HG02852 (cell line): ENCODE measurements around the gene DPEP3.
A peak's percentile ranks its signal among the peaks of the same experiment; 100 is the strongest.

Experiments used
- ATAC-seq: cut with Tn5 transposase; IDR thresholded peaks from one replicate; pipeline ENCODE4 v1.9.1; 2021; ENCODE audit warnings: mild to moderate bottlenecking, moderate library complexity; ENCODE audit not compliant: unreplicated experiment

DPEP3 gene

DNA sequence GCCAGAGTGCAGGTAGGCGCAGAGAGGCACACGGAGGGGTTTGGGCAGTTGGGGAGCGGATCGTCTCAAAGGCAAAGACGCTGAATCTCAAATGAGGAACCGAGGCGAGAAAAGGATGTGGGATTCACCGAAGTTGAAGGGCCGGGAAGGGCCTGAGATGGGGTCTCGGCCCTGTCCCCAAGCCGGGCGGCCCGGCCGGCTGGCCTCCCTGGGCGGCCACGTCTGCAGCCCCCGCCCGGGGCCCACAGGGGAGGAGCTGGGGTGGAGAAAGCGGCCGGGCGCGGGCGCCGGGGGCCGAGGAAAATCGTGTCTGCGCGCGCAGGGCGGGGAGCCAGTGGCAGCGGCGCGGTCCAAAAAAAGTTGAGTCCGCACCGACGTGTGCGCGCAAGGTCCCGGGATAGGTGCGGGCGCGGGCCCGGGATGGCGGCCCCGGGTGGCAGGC lies 12.3 kb downstream of the DPEP3 start:
- ATAC-seq: peak; percentile 26

DNA sequence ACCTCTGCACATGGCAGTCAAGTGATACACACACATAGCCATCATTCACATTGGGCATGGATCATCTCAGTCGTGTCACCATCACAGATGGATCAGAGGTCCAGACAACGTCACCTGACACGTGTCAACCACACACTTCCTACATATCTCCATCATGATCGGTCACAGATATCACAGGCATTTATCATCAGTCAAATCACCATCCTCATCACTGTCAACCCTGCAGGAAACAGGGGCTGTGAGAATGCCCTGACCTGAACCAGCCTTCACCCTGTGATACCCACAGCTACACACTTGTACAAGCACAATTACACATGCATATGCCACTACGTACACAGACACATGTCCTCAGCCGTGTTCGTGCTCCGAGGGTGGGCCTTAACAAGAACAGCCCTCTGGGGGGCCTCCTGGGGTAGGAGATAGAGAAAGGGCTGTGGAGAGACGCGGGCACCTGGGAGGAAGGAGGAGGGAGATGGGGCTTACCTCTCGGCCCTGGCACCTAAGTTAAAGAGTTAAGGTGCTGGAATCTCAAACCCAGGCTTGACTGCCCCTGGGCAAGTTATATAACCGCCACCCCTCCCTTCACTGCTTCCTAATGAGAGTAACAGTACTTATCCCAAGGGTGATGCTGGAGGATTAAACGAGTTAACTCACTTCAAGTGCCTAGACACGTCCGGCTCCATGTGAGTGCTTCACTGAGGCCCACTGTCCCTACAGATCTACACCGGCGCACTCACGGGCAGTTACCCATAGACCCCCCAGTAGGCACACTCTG lies 12.9 kb downstream of the DPEP3 start:
- ATAC-seq: no peak

DNA sequence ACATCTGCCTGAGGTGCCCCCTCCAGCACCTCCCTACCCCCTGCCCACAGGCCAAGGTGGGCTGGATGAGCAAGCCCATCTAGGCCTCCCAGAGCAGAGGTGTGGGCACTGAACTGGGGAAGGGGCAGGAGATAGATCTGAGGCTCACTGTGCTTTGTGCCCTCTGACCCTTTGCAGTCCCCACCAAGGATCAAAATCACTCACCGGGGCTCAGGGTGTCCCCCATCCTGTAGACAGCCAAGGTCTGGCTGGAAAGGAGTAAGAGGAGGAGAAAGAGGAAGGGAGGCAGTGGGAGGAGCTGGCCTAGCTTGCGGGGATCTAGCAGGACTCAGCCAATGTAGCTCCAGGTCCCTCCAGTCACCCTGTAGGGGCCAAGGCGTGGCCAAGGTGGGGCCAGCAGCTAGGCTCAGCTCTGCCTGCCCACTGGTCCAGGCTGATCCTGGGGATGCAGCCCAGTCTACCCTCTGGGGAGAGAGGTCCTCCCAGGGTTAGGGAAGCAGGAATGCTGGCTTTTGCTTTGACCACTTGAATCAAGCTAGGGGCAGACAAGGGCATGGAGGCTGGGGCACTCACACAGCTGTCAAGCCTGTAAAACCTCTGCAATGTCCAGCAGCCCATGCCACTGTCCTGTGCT lies 13.6 kb downstream of the DPEP3 start:
- ATAC-seq: no peak

DNA sequence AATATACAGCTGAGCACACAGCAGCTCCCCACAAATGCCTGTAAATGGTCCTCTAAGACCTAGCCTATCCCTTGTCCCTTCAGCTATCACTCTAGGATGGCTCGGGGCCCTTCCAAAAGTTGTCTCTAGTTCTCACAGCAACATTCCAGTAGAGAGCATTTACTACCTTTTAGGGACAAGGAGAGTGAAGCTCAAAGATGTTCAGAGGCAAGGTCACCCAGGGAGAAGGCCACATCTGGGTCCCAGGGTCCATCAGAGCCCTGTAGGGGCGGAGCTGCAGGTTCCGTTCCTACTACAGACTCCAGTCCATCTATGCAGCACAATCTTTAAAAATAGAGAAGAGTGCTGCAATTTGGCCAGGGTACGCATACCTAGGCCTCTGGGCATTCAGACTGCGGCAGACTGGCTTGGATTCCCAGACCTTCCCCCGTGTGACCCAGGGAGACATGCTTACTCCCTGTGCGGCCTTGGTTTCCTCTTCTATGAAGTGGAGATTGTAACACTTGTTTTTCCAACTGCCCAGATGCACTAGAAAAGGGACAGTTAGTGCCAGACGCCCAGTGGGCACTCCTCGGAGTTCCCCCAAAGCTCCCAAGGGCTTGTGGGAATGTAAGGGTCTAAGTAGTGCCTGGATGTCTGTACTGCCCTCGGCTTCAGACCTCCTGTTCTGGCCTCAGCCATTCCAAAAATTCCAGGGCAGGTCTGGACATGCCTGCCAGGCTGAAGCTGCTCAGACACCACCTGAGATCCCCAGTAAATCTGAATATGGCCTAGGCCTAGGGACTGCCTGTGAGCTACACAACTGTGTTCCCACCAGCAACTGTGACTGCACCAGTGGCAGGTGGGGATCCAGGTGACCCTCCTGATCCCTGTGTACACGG lies 14.4 kb downstream of the DPEP3 start:
- no peak for ATAC-seq

DNA sequence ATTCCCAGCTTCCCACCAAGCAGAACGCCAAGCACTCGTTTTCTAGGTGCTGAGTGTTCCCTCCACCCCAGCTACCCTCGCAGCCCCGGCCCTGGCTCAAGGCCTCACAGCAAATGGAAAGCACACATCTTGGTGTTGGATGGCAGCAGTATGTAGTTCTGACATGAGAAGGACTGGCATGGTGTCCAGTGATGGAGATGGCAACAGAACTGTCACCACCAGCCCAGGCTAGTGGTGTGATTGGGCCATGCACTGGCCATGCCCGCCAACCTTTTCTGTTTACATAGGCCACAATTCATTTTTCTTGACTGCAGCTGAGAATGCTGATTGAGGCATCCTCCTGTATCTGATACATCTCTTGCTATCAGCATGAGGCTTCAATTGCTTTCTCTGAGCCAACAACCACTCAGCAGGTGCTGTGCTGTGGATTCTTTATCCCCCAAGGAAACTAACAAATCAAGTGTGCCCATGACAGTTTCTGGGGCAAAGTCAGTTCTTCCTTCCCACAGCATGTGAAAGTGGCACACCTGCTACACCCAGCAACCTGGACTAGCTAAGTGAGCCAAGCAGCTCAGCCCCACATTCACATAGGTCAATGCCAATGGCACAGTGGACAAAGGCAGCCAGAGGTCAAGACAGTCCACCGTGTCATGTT lies 15.7 kb downstream of the DPEP3 start:
- ATAC-seq: no peak

DNA sequence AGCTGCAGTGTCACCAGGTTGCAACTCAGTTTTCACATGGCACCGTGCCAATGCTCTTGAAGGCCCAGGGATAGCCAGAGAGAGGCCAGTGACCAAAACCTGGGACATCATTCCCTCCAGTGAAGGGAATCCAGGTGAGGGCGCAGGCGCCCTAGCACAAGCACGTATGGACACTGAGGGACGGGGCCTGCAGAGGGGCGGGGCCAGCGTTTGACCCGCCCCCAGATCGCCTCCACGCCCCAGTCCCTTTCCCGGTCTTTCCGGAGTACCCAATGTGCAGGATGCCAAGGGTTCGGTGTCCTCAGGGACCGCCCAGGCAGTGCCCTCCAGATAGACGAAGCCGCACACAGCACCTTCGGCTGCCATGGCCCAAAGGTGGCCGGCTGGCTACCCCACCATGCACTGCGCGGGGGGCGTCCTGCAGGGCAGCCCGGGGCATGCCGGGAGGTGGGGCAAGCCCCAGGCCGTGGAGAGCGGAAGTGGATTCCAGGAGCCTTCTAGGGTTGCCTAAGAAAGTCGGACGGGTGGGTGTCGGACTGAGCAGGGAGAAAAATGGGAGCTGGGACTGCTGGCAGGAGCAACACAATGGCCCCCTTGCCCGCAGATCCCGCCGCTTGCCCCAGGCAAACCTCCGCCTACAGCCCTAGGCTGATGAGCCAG lies 16.5 kb downstream of the DPEP3 start:
- ATAC-seq: no peak

DNA sequence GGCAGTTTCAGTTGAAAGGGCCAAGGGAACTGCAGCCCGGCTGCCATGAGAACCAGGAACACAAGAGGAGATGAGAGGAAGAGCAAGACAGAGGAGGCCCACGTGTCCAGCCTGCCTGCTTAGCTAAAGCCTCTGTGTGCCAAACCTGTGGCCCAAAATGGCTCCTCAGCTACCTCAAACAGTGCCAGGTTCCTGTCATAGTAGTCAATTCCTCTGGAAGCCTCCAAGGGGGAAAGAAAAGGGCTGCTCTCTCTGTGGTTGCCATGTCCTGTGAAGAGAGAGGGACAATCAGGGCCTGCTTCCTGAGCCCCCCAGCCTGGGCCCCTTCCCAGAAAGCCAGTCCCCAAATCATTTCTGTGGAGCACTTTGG lies 17.0 kb downstream of the DPEP3 start:
- ATAC-seq: no peak

DNA sequence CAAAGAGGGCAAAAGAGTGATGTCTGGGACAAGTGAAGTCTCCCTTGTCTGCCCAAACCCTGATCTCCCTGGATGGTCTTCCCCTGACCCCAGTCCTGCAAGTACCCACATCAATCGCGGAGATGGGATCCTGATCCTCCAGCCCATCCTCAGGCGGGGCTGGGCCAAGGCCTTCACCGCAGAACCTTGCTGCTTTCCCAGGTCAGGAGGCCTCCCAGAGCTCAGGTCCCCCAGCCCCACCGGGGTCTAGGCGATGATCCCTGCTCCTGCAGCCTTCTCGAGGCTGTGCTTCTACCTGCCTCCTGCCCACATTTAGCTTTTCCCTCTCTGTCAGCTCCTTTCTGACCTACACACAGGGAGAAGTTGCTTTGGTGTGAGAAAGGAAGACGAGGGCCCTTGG lies 18.2 kb downstream of the DPEP3 start:
- ATAC-seq: no peak

DNA sequence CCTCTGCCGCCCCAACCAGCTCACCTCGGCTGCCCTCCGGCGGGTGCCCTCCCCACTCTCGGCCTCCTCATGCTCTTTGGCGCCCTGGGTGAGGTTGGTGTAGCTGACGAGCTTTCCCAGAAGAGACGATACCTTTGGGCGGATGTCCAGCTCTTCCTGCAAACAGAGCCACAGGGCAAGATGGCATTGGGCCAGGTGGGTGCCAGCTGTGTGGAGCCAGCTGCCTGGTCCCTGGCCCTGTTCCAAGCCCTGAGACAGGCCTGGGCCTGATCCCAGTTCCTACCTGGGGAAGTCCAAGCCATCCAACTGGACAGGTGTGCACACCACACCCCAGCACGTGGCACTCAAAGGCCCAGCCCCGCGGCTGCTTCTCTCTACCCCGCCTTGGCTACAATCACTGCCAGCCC lies 18.7 kb downstream of the DPEP3 start:
- no peak for ATAC-seq

DNA sequence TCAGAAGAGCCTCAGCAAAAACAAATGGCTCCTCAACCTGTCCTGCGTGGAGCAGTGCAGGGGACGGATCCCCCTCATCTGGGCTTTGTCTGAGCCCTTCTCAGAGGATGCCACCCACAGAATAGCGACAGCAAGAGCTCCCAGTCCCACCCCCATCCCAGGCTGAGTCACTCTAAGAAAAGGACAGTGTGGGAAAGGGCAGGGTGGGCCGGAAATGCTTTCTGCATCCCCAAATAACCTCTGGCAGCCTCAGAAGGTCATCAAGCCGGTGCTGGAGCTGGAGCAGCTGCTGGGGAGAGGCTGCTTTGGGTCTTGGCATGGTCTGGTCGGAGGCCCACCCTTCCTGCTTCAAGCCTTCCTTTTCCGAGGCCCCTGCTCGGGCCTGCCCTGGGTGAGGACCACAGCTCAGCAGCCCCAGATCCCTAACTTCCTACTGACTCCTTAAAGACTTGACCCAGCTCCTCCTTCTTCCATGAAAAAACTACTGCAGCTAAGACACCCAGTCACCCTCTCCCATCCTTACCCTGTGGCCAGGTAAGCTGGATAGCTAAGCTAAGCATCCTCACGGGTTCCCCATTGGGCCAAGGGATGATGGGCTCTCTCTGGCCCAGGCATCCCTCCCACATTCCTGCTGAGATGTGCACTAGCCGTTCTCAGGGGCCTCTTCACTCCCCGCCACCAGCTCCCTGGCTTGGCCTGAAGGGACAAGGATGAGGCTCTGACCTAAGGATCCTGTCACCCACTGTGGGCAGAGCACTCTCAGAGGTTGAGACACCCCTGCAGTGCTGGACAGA lies 20.6 kb downstream of the DPEP3 start:
- no peak for ATAC-seq

DNA sequence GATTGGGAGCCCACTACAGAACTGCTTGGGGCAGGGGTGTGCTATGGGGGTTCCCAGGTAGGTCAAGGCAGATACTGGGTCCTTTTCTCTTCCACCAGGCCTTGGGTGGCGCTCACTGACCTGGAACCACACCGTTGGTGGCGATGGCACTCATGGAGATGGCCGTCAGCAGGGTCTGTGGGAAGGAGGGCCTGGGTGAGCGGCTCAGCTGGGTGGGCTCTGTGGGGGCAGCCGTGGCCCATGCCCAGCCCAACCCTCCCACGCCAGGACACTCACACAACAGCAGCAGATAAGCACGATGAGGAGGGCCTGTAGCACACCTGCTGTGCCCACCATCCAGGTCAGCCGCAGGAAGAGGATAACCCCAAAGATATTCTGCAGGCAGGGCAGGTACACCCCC lies 22.7 kb downstream of the DPEP3 start:
- ATAC-seq: no peak

DNA sequence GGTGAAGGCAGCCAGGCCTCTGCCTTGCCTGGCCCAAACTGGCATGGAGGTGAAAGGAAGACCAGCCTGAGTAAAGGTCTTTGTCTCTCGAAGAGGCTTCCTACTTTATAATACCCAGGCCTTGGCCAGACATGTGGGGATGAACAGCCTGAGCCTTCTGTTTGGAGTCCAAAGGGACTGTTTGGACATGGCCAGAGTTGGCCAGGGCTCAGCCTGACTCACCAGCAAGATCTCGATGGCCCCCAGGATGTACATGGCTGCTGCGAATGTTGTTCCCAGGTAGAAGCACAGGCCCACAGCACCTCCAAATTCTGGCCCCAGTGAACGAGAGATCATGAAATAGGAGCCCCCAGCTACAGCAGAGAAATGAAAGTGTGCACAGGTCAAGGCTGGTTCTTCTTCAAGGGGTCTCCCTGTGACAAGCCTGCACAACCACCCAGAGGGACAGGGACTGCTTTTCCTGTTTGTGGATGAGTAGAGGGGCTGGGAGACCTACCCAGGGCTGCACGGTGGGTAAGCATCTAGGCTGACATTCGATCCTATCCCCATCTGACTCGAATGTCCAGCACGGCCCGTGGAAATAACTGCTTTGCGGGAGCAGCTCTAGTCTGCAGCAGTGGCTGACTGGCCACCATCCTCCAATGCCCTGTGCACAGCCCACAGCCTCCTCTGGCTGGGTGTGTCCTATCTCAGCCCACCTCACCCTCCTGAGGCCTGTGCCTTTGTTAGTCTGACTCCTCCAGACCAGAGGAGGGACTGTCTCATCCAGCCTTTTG lies 25.7 kb downstream of the DPEP3 start:
- ATAC-seq: no peak

DNA sequence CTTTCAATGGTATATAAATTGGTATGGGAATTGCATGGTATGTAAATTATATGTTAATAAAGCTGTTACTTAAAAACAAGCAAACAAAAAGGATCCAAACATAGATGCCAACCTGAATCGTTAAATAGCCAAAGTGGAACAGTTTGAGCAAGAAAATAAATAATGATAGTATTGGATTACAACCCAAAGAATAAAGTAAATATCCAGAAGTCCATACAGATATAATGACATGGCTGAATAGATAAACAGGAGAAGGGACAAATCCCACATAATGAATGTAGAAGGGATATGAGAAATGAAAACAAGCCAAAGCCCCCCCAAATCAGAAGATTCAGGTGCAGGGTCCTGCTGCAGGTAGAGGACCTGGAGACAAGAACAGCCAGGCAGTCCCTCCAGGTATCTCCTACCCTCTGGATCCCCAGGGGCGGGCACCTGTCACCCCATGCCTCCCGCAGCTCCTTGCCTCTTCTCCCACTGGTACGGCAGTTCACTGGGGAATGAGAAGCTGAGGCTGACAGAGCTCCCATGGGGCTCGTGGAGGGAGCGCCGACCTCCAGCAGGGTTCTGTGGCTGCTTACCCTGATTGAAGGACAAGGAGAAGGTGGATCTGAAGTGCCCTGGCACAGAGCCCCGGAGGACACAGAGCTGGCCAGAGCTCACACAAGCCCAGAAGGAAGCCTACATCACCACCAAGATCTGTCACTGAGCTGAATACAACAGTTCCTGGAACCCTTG lies 26.5 kb downstream of the DPEP3 start:
- no peak for ATAC-seq

DNA sequence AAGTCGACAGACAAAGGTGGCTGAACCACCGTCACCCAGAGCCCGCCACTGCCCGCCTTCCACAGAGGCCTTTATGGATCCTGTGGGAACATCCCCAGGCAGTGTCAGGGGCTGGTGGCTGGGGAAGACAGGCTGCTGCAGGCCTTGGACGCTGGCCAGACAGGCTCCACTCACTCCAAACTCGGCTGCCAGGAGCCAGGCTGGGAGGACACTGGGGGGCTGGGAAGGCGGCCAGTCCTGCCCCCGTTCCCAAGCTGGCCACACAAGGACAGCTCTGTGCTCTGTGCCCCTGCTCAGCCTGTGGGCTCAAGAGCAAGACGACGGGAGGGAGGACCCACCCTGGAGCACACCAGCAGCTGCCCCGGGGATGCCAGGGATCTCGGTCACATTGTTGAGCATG lies 28.8 kb downstream of the DPEP3 start:
- ATAC-seq: no peak

DNA sequence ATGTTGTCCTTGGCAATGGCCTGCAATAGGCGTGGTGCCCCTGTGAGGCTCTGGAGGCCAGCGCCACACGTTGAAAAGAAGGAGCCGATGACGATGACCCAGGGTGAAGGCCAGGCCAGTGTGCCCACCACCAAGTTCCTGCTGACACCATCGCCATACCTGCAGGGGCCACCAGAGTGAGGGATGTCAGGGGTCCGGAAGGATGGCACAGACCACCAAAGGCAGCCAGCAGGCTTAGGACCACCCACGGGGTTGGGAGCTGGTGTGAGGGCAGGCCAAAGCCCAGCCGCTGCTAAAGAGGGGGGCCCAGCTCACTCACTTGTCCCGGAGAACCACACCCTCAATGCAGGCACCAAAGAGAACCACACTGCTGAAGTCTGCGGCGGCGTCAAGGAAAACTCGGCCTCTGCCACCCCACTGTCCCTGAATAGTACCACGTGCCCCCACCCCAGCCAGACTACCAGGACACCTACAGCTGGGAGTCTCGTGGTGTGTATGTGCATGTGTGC lies 29.9 kb downstream of the DPEP3 start:
- ATAC-seq: no peak

DNA sequence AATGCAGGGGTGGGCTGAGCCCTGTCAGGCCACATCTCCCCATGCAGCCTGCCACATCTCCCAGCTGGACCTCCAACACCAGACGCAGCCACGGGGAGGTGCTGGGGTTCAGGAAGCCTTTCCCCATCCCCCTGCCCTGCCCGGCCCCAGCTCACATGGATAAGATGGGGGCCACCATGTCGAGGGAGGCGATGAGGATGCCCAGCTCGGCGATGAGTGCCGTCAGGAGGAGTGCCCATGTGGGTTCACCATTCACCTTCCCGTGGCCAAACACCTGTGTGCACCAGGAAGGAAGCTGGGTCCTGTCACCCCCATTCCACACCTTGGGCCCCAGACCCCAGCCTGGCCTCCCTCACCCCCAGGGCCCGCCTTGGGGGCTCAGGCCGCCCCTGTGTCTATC lies 30.7 kb downstream of the DPEP3 start:
- no peak for ATAC-seq

DNA sequence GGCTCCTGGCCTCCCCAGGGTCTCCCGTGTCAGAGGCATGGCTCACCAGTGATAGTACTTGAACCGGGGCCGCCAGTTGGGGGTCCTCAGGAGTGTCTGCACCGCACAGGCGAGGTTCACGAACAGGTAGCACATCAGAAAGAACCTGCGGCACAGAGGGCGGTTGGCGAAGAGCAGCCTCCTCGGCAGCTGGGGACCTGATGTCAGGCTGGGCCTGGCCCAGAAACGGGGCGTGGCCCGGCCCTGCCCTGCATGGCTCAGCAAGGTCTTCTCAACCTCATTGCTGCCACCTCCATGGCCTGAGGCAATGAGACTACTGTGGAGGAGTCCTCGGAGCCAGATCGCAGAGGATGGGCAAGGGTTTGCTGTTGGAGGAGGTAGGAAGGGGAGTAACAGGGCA lies 32.3 kb downstream of the DPEP3 start:
- no peak for ATAC-seq

DNA sequence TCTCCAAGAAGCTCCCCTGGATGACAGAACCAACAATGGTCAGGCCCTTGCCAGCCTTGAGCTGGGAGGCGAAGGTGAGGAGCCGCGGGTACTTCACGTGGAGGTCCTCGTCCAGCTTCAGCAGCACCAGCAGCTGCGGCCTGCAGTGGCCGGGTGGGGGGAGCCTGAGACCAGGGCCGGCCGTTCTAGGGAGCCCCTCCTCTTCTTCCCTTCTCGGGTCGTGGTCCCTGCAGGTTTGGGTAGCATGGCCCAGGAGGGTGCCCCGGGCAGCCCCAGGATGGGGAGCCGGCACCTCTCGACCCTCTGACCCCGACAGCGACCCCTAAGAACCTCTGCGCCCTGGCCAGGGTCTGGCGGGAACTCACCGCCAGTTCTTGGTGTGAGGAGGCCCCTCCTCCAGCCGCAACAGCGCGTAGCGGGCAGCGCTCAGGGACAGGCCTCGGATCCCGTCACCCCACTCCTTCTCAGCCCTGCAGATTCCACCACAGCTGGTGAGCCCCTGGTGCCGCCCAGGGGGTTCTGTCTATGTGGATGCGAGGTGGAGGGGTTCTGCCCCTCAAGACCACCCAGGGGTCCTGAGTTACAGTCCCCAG lies 33.2 kb downstream of the DPEP3 start:
- ATAC-seq: no peak
